Gastrocnemius medialis (tissue), 4 donors: ENCODE data around the gene SCG5. TPM values are rescaled to one million over a fixed set of nuclear protein-coding genes. Genes with fewer than 3 reads are reported as not detected.

Experiments used
- ATAC-seq, 2 donors: fragments of 150-250 bp; one replicate each; pipeline ENCODE4 v1.9.1; 2016
- DNase-seq, 2 donors: peaks; one replicate each; pipeline ENCODE4 v3.0.0-alpha.2; 2019
- H3K27ac ChIP-seq, 4 donors: fragments of 200-600 bp; sonication (generic); 1 replicate in 1 of 4; 2 replicates in 3 of 4; pipeline ENCODE4 v1.5.1; 2016 to 2018; ENCODE audit warnings: mild to moderate bottlenecking in 2 of 4, moderate library complexity in 1 of 4
- H3K27me3 ChIP-seq, 3 donors: fragments of 200-600 bp; sonication (generic) in 2 of 3; 1 replicate in 1 of 3; 2 replicates in 2 of 3; pipeline versions ENCODE4 v1.5.1 to v1.6.0; 2016 to 2019; ENCODE audit warnings: mild to moderate bottlenecking in 1 of 3, moderate library complexity in 1 of 3
- H3K36me3 ChIP-seq, 2 donors: fragments of 200-600 bp; sonication (generic) in 1 of 2; one replicate each; pipeline ENCODE4 v1.5.1; 2017 to 2018
- H3K4me1 ChIP-seq, 2 donors: fragments of 200-600 bp; sonication (generic) in 1 of 2; one replicate each; pipeline ENCODE4 v1.5.1; 2016 to 2017; ENCODE audit warnings: mild to moderate bottlenecking in 2 of 2
- H3K4me3 ChIP-seq, 4 donors: fragments of 200-600 bp; sonication (generic) in 3 of 4; 1 replicate in 1 of 4; 2 replicates in 3 of 4; pipeline ENCODE4 v1.5.1; 2016 to 2019; ENCODE audit warnings: mild to moderate bottlenecking in 2 of 4
- H3K9me3 ChIP-seq, 3 donors: fragments of 200-600 bp; sonication (generic) in 2 of 3; 1 replicate in 1 of 3; 2 replicates in 2 of 3; pipeline ENCODE4 v1.5.1; 2016 to 2019
- CTCF ChIP-seq, 5 experiments: fragments of 450-650 bp in 3 of 5; fragments of 200-600 bp in 2 of 5; sonication (generic) in 2 of 5; IDR thresholded peaks in 4 of 5; conservative IDR thresholded peaks in 1 of 5; 1 replicate in 4 of 5; 2 replicates in 1 of 5; pipeline ENCODE4 v1.5.1; 2016 to 2019; ENCODE audit warnings: antibody characterized with exemption in 5 of 5, mild to moderate bottlenecking in 3 of 5, moderate library complexity in 3 of 5
- POLR2A ChIP-seq, 2 donors: fragments of 450-650 bp; IDR thresholded peaks; one replicate each; pipeline ENCODE4 v1.6.1; 2017; ENCODE audit warnings: antibody characterized with exemption in 2 of 2, mild to moderate bottlenecking in 2 of 2, moderate library complexity in 2 of 2
- in situ Hi-C, 4 donors: fragments of 200-750 bp; cut with MboI; loops; one replicate each; pipeline versions ENCODE4 v1.15.0 to v1.8.0; 2017; ENCODE audit warnings: low sequenced_read_pairs in 4 of 4
- intact Hi-C: fragments of 100-400 bp; cut with DNase I; formaldehyde crosslinking; loops from one replicate; pipeline ENCODE4 v1.15.1; 2023; ENCODE audit warnings: low total_unique reads
- total RNA-seq, 4 donors: library from RNA; depleted of rRNA; stranded (reverse); fragments of >200 nt; gene quantifications; one replicate each; pipeline versions ENCODE4 v1.1.0 to v1.2.3, GENCODE V29; 2016

Gene SCG5
- total RNA-seq, 4 donors from 2014 or later: 0.53 TPM; not detected in 3

GRCh38 chr15:32682977-32683630 is 41.6 kb downstream of the SCG5 start:
- DNase-seq (no peak), ATAC-seq (no peak)
- no peaks in the 10 kb centered on the region for H3K9me3 ChIP-seq
- no peaks in the 10 kb centered on the region for H3K36me3 ChIP-seq
- H3K4me1 ChIP-seq: no peaks in the 10 kb centered on the region
- in situ Hi-C loops (no loop called here), intact Hi-C loops (no loop called here)
- H3K4me3 ChIP-seq: no peak overlapping the region
- no peak overlapping the region for H3K27ac ChIP-seq
- no peaks in the 10 kb centered on the region for H3K27me3 ChIP-seq
- TF ChIP-seq POLR2A (IDR thresholded peaks at IDR 0.05): no peak
- no peak for TF ChIP-seq CTCF (IDR thresholded peaks at IDR 0.05 in 4 of 5, conservative IDR thresholded peaks at IDR 0.05 in 1 of 5)

GRCh38 chr15:32683906-32684584 is 42.5 kb downstream of the SCG5 start:
- in situ Hi-C loops (no loop called here), intact Hi-C loops (no loop called here)
- no peak overlapping the region for H3K4me3 ChIP-seq
- ATAC-seq (no peak), DNase-seq (no peak)
- H3K4me1 ChIP-seq: no peaks in the 10 kb centered on the region
- H3K36me3 ChIP-seq: no peaks in the 10 kb centered on the region
- no peak overlapping the region for H3K27ac ChIP-seq
- no peaks in the 10 kb centered on the region for H3K9me3 ChIP-seq
- H3K27me3 ChIP-seq: no peaks in the 10 kb centered on the region
- TF ChIP-seq POLR2A (IDR thresholded peaks at IDR 0.05) (no peak), CTCF (IDR thresholded peaks at IDR 0.05 in 4 of 5, conservative IDR thresholded peaks at IDR 0.05 in 1 of 5) (no peak)

GRCh38 chr15:32685576-32685975 is 44.1 kb downstream of the SCG5 start:
- Histone ChIP-seq H3K27ac (no peak overlapping the region), H3K4me3 (no peak overlapping the region), H3K36me3 (no peaks in the 10 kb centered on the region), H3K4me1 (no peaks in the 10 kb centered on the region), H3K27me3 (no peaks in the 10 kb centered on the region), H3K9me3 (no peaks in the 10 kb centered on the region)
- DNase-seq: no peak
- TF ChIP-seq CTCF (IDR thresholded peaks at IDR 0.05 in 4 of 5, conservative IDR thresholded peaks at IDR 0.05 in 1 of 5): no peak
- ATAC-seq: no peak
- in situ Hi-C loops: no loop called here
- intact Hi-C loops: no loop called here

- no peak for ATAC-seq
- Histone ChIP-seq H3K4me3 (no peak overlapping the region), H3K27ac (no peak overlapping the region), H3K4me1 (no peaks in the 10 kb centered on the region), H3K9me3 (no peaks in the 10 kb centered on the region), H3K27me3 (no peaks in the 10 kb centered on the region), H3K36me3 (no peaks in the 10 kb centered on the region)
- in situ Hi-C loops (no loop called here), intact Hi-C loops (no loop called here)
- TF ChIP-seq POLR2A (IDR thresholded peaks at IDR 0.05) (no peak), CTCF (IDR thresholded peaks at IDR 0.05 in 4 of 5, conservative IDR thresholded peaks at IDR 0.05 in 1 of 5) (no peak)
- DNase-seq: no peak
These were observed 46.0 kb downstream of the SCG5 start for GRCh38 chr15:32687556-32687955.
